MCF 10A (cell line): ENCODE results near the gene MRAS. TPM values are rescaled to one million over a fixed set of nuclear protein-coding genes. Genes with fewer than 3 reads are reported as not detected.
A peak's percentile ranks its signal among the peaks of the same experiment; 100 is the strongest.

Experiments used
- BruUV-seq: library from RNA; stranded (reverse); fragments of 400-500 nt; replicated peaks from 2 replicates; lab custom pipeline; 2021; lab: Mats Ljungman, UMichigan
- CTCF ChIA-PET: fragments of 300-600 bp; sonication (Branson Sonifier 250); formaldehyde crosslinking; extraction: SDS; loops from one replicate; lab custom pipeline; 2021; ENCODE audit warnings: antibody characterized with exemption, inconsistent platforms; lab: Yijun Ruan, JAX
- POLR2A ChIA-PET: fragments of 300-600, 350-650 bp; sonication (Branson Sonifier 250); formaldehyde crosslinking; extraction: SDS; loops from one replicate; lab custom pipeline; 2020; ENCODE audit warnings: antibody characterized with exemption, inconsistent platforms; lab: Yijun Ruan, JAX
- DNase-seq: peaks from one replicate; pipeline ENCODE4 v3.0.0-alpha.2; 2018; ENCODE audit not compliant: unreplicated experiment
- H3K27ac Mint-ChIP-seq: one replicate; pipeline ENCODE4 v1.8.0; 2022; ENCODE audit warnings: mild to moderate bottlenecking, low read depth, mixed read lengths; ENCODE audit not compliant: unreplicated experiment
- H3K27me3 Mint-ChIP-seq: one replicate; pipeline ENCODE4 v1.8.0; 2022; ENCODE audit warnings: mixed read lengths; ENCODE audit not compliant: insufficient read depth, unreplicated experiment
- H3K36me3 Mint-ChIP-seq: one replicate; pipeline ENCODE4 v1.8.0; 2022; ENCODE audit warnings: mild to moderate bottlenecking, moderate library complexity, mixed read lengths; ENCODE audit not compliant: insufficient read depth, unreplicated experiment
- H3K4me1 Mint-ChIP-seq: one replicate; pipeline ENCODE4 v1.8.0; 2022; ENCODE audit warnings: mixed read lengths; ENCODE audit not compliant: insufficient read depth, unreplicated experiment
- H3K4me3 Mint-ChIP-seq: one replicate; pipeline ENCODE4 v1.8.0; 2022; ENCODE audit warnings: mild to moderate bottlenecking, moderate library complexity, mixed read lengths; ENCODE audit not compliant: unreplicated experiment
- H3K9me3 Mint-ChIP-seq: one replicate; pipeline ENCODE4 v1.8.0; 2022; ENCODE audit warnings: mixed read lengths; ENCODE audit not compliant: unreplicated experiment
- CTCF ChIP-seq: fragments of 200-600 bp; IDR thresholded peaks from one replicate; pipeline ENCODE4 v1.8.0; 2022; ENCODE audit warnings: antibody characterized with exemption, mild to moderate bottlenecking; ENCODE audit not compliant: unreplicated experiment
- intact Hi-C: fragments of 100-400 bp; cut with micrococcal nuclease; formaldehyde crosslinking; loops from 2 replicates; pipeline ENCODE4 v1.14.1; 2022
- total RNA-seq: library from RNA; stranded (reverse); gene quantifications from 2 replicates; pipeline ENCODE4 v1.2.3, GENCODE V29; 2022

The MRAS gene
- total RNA-seq, 1 experiment from 2014 or later = 5.2 TPM

- Mint-ChIP-seq H3K36me3 (no peaks in the 10 kb centered on the region), H3K4me1 (peaks cover 5% of the 10 kb centered on the region), H3K27me3 (no peaks in the 10 kb centered on the region), H3K9me3 (no peaks in the 10 kb centered on the region), H3K27ac (no peak overlapping the region), H3K4me3 (no peak overlapping the region)
- intact Hi-C loops = no loop called here
- no peak for TF ChIP-seq CTCF
- no TSS peak for BruUV-seq
- CTCF ChIA-PET = interaction anchor here (0.9 to 1.3 kb wide), 2 partner anchors 12 to 40 kb away, joined by 3 to 5 read pairs; no protein-coding TSS in a partner anchor
- POLR2A ChIA-PET = no interaction called here
- no peak for DNase-seq
Measured at GRCh38 chr3:138344754-138345153, 3.6 kb upstream of the MRAS start.

DNA sequence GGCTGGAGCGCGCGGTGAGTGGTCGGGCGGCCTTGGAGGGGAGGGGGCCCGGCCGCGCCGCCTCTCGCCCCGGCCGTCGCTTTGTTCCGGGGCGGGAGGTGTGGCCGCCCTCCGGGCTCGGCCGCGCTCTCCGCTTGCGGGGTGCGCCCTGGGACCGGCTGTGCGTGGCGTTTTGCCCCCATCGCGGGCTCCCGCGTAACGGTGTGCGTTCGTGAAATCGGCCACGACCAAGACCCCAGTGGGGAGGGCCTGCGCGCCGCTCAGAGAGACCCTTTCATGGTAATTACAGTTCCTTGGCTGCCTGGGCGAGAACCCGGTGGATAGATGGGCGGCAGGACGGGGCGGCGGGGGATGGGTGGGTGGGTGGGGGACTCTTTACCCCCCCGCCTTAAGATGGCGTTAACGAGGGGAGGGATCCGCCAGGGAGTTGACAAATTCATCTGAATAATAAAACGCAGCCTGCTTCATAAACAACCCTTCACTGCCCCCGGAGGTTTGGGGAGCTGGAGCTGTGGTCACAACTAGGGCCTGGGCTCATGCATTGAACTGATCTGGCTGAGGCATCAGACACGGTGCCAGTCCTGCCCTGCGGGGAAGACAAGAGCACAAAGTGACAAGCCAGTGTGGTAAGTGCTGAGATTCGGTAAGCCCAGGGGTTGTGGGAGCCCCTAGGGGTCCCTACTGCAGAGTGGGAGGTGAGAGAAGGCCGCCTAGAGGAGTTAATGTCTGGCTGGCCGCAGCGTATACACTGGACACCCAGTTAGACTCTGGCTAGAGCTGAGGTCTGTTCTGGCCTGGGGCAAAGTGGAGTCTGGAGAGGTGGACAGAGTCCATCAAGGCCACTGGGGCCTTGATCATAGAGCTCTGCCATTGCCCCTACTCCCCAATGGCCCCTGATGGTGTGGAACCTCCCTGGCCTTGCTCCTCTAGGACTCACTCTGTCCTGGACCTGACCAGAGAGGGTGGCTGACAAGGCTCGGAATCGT is 668 bp downstream of the MRAS start:
- TF ChIP-seq CTCF = no peak
- ChIA-PET POLR2A (interaction anchor here (0.6 to 1.4 kb wide), 5 partner anchors 18 to 175 kb away, joined by 3 to 6 read pairs (median 4); partner anchors contain the start of genes ARMC8 and DBR1), CTCF (interaction anchor here (0.6 to 1.9 kb wide), 3 partner anchors 17 to 35 kb away, joined by 3 to 6 read pairs (median 3); no protein-coding TSS in a partner anchor)
- no peaks in the 10 kb centered on the region for H3K27me3 Mint-ChIP-seq
- DNase-seq = no peak
- H3K9me3 Mint-ChIP-seq = no peaks in the 10 kb centered on the region
- H3K4me1 Mint-ChIP-seq = peaks cover 5% of the 10 kb centered on the region
- BruUV-seq = no TSS peak
- no peaks in the 10 kb centered on the region for H3K36me3 Mint-ChIP-seq
- intact Hi-C loops = no loop called here
- no peak overlapping the region for H3K27ac Mint-ChIP-seq
- peak overlapping the region; percentile 94 for H3K4me3 Mint-ChIP-seq

- POLR2A ChIA-PET = interaction anchor here (1.0 to 1.3 kb wide), 2 partner anchors 9 to 34 kb away, joined by 3 read pairs; no protein-coding TSS in a partner anchor
- no TSS peak for BruUV-seq
- Mint-ChIP-seq H3K36me3 (no peaks in the 10 kb centered on the region), H3K27ac (no peak overlapping the region), H3K4me3 (no peak overlapping the region), H3K27me3 (no peaks in the 10 kb centered on the region), H3K9me3 (no peaks in the 10 kb centered on the region), H3K4me1 (peaks cover 5% of the 10 kb centered on the region)
- TF ChIP-seq CTCF = no peak
- CTCF ChIA-PET = interaction anchor here (0.6 to 2.3 kb wide), 12 partner anchors 8 to 574 kb away, joined by 3 to 12 read pairs (median 4); partner anchors contain the start of gene NME9
- no peak for DNase-seq
- intact Hi-C loops = no loop called here
Measured at GRCh38 chr3:138349926-138350665, 1.7 kb downstream of the MRAS start.
